Mesenchymal stem cell (in vitro differentiated cells and primary cell): Measurements from ENCODE around the gene PCGF5.
"Not testable (repeated sequence)": the region's sequence is repeated elsewhere in the genome, so short reads cannot be mapped to it uniquely, and the experiment has no call there.

Experiments used
- DNase-seq: peaks from one replicate; pipeline ENCODE4 v3.0.0-alpha.2; 2013
- H2AFZ ChIP-seq: one replicate; pipeline ENCODE4 v1.6.1; 2013; ENCODE audit warnings: low read depth, mild to moderate bottlenecking, control low read depth, inconsistent platforms, low read length, moderate library complexity
- H2AK5ac ChIP-seq: 2 replicates; pipeline ENCODE4 v1.6.1; 2013; ENCODE audit warnings: low read length, moderate library complexity, mild to moderate bottlenecking, inconsistent platforms; ENCODE audit not compliant: severe bottlenecking
- H2BK120ac ChIP-seq: one replicate; pipeline ENCODE4 v1.6.1; 2013; ENCODE audit warnings: low read depth, mild to moderate bottlenecking, inconsistent platforms, low read length, moderate library complexity
- H2BK12ac ChIP-seq, 2 experiments: one replicate each; pipeline ENCODE4 v1.6.1; 2013; ENCODE audit warnings: inconsistent platforms in 2 of 2, low read length in 2 of 2, mild to moderate bottlenecking in 2 of 2, moderate library complexity in 2 of 2, control low read depth in 1 of 2
- H2BK15ac ChIP-seq: one replicate; pipeline ENCODE4 v1.6.1; 2013; ENCODE audit warnings: mild to moderate bottlenecking, low read depth, inconsistent platforms; ENCODE audit not compliant: poor library complexity, severe bottlenecking
- H2BK5ac ChIP-seq: 2 replicates; pipeline ENCODE4 v1.6.1; 2013; ENCODE audit warnings: low read depth, mild to moderate bottlenecking, low read length, control low read depth, inconsistent platforms; ENCODE audit not compliant: poor library complexity, severe bottlenecking
- H3K14ac ChIP-seq, 2 experiments: one replicate each; pipeline ENCODE4 v1.6.1; 2013; ENCODE audit warnings: inconsistent platforms in 2 of 2, low read length in 2 of 2, control low read depth in 1 of 2, mild to moderate bottlenecking in 1 of 2, moderate library complexity in 1 of 2
- H3K18ac ChIP-seq, 2 experiments: one replicate each; pipeline ENCODE4 v1.6.1; 2013; ENCODE audit warnings: inconsistent platforms in 2 of 2, low read length in 2 of 2, control low read depth in 1 of 2, low read depth in 1 of 2, mild to moderate bottlenecking in 1 of 2
- H3K23ac ChIP-seq, 2 experiments: one replicate each; pipeline ENCODE4 v1.6.1; 2013; ENCODE audit warnings: inconsistent platforms in 2 of 2, low read length in 2 of 2, mild to moderate bottlenecking in 2 of 2, moderate library complexity in 2 of 2, control low read depth in 1 of 2
- H3K27ac ChIP-seq: 2 replicates; pipeline ENCODE4 v1.5.1; 2013; ENCODE audit warnings: mild to moderate bottlenecking, moderate library complexity, low read length, control low read depth, inconsistent platforms; ENCODE audit not compliant: poor library complexity, severe bottlenecking
- H3K27me3 ChIP-seq, 2 experiments: 2 replicates each; pipeline versions ENCODE4 v1.6.1 to v1.7.0; 2013; ENCODE audit warnings: low read length in 2 of 2, mild to moderate bottlenecking in 2 of 2, moderate library complexity in 2 of 2, control low read depth in 1 of 2, inconsistent platforms in 1 of 2; ENCODE audit not compliant: control insufficient read depth in 1 of 2, insufficient read depth in 1 of 2
- H3K36me3 ChIP-seq, 2 experiments: 2 replicates each; pipeline versions ENCODE4 v1.6.1 to v1.7.0; 2013; ENCODE audit warnings: low read length in 2 of 2, control low read depth in 1 of 2, inconsistent platforms in 1 of 2, low read depth in 1 of 2, mild to moderate bottlenecking in 1 of 2; ENCODE audit not compliant: insufficient read depth in 2 of 2, control insufficient read depth in 1 of 2
- H3K4ac ChIP-seq, 2 experiments: one replicate each; pipeline ENCODE4 v1.6.1; 2013; ENCODE audit warnings: inconsistent platforms in 2 of 2, low read length in 2 of 2, mild to moderate bottlenecking in 2 of 2, moderate library complexity in 2 of 2, control low read depth in 1 of 2, low read depth in 1 of 2
- H3K4me1 ChIP-seq: 2 replicates; pipeline ENCODE4 v1.6.1; 2013; ENCODE audit warnings: low read depth, low read length, control low read depth; ENCODE audit not compliant: control insufficient read depth, insufficient read depth
- H3K4me2 ChIP-seq: 2 replicates; pipeline ENCODE4 v1.6.1; 2013; ENCODE audit warnings: low read length, mild to moderate bottlenecking, inconsistent platforms; ENCODE audit not compliant: poor library complexity, severe bottlenecking
- H3K4me3 ChIP-seq, 2 experiments: 2 replicates each; pipeline versions ENCODE4 v1.5.1 to v1.7.0; 2013; ENCODE audit warnings: low read length in 2 of 2, mild to moderate bottlenecking in 2 of 2, control low read depth in 1 of 2, low read depth in 1 of 2; ENCODE audit not compliant: insufficient read depth in 1 of 2
- H3K79me1 ChIP-seq: replicated peaks from 2 replicates; pipeline ENCODE4 v1.6.1; 2013; ENCODE audit warnings: mild to moderate bottlenecking, control low read depth, low read length, inconsistent platforms; ENCODE audit not compliant: poor library complexity, severe bottlenecking
- H3K9ac ChIP-seq: 2 replicates; pipeline ENCODE4 v1.7.0; 2013; ENCODE audit warnings: mild to moderate bottlenecking, low read length, moderate library complexity
- H3K9me3 ChIP-seq: 2 replicates; pipeline ENCODE4 v1.7.0; 2013; ENCODE audit warnings: mild to moderate bottlenecking, low read length; ENCODE audit not compliant: control insufficient read depth
- H4K8ac ChIP-seq: one replicate; pipeline ENCODE4 v1.6.1; 2013; ENCODE audit warnings: inconsistent platforms, mild to moderate bottlenecking, low read length, moderate library complexity
- H4K91ac ChIP-seq: one replicate; pipeline ENCODE4 v1.6.1; 2013; ENCODE audit warnings: mild to moderate bottlenecking, low read length, inconsistent platforms
- WGBS: methylation state at CpG from one replicate; pipeline ENCODE4 v1.1.7; 2013; ENCODE audit warnings: mixed read lengths; 5-methylcytosine and 5-hydroxymethylcytosine counted together

The PCGF5 gene

DNA sequence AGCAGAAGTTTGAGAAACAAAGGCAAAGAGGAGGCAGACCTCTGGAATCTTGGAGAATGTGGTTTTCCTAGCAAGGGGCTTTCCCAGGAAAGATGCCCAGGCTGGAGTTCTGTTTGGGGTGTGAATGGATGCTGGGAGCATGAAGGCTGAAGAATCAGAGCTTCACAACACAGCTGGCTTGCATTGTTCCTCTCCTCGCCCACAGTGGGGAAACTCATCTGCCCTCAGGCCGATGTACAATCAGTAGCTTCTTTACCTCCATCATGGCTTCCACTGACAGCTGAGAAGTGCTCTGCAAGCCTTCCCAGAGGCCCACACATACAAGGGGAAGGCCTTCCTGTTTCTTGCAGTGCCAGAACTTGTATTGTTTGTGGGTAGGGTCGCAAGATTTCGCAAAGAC lies 98.9 kb downstream of the PCGF5 start:
- no peaks in the 10 kb centered on the region for H3K27me3 ChIP-seq
- no peak overlapping the region for H3K18ac ChIP-seq
- no peak overlapping the region for H2BK120ac ChIP-seq
- H3K4me3 ChIP-seq = no peak overlapping the region
- H3K23ac ChIP-seq = no peak overlapping the region
- no peak overlapping the region for H4K91ac ChIP-seq
- H3K4ac ChIP-seq = no peak overlapping the region
- H2AFZ ChIP-seq = no peak overlapping the region
- H2BK5ac ChIP-seq = no peak overlapping the region
- no peak overlapping the region for H3K14ac ChIP-seq
- H3K79me1 ChIP-seq = no peaks in the 10 kb centered on the region
- no peaks in the 10 kb centered on the region for H3K4me1 ChIP-seq
- no peak overlapping the region for H2AK5ac ChIP-seq
- H2BK15ac ChIP-seq = no peak overlapping the region
- H3K27ac ChIP-seq = no peak overlapping the region
- H3K36me3 ChIP-seq = no peaks in the 10 kb centered on the region
- H2BK12ac ChIP-seq = no peak overlapping the region
- H3K9me3 ChIP-seq = no peaks in the 10 kb centered on the region
- H3K9ac ChIP-seq = no peak overlapping the region
- 100% methylated on average over 2 of the region's 4 CpGs for WGBS
- no peak for DNase-seq
- no peak overlapping the region for H3K4me2 ChIP-seq
- H4K8ac ChIP-seq = peak overlapping the region; percentile 19

GRCh38 chr10:91323293-91323905 lies 102.9 kb downstream of the PCGF5 start:
- not testable (repeated sequence) for H4K91ac ChIP-seq, H3K18ac ChIP-seq, H3K4me3 ChIP-seq, H2BK120ac ChIP-seq, H3K9ac ChIP-seq, H2AFZ ChIP-seq, H2BK12ac ChIP-seq, DNase-seq, H3K4ac ChIP-seq, H3K27ac ChIP-seq, H2BK15ac ChIP-seq, H4K8ac ChIP-seq, H3K4me1 ChIP-seq, H3K4me2 ChIP-seq, H2BK5ac ChIP-seq, H3K79me1 ChIP-seq, H3K14ac ChIP-seq, H3K27me3 ChIP-seq, H3K36me3 ChIP-seq, H3K23ac ChIP-seq, H3K9me3 ChIP-seq, H2AK5ac ChIP-seq
- WGBS = 95% methylated on average over 41 of the region's 44 CpGs

- Histone ChIP-seq H3K14ac (no peak overlapping the region), H3K4me2 (no peak overlapping the region), H3K4ac (no peak overlapping the region), H2BK120ac (no peak overlapping the region), H2BK5ac (no peak overlapping the region), H3K79me1 (no peaks in the 10 kb centered on the region), H3K23ac (no peak overlapping the region), H3K4me1 (no peaks in the 10 kb centered on the region), H3K9me3 (peaks cover 11% of the 10 kb centered on the region), H3K36me3 (no peaks in the 10 kb centered on the region), H3K4me3 (no peak overlapping the region), H3K27me3 (no peaks in the 10 kb centered on the region), H2BK15ac (no peak overlapping the region), H2AFZ (no peak overlapping the region), H4K8ac (no peak overlapping the region), H4K91ac (no peak overlapping the region), H2BK12ac (no peak overlapping the region), H2AK5ac (no peak overlapping the region), H3K18ac (no peak overlapping the region), H3K9ac (no peak overlapping the region), H3K27ac (no peak overlapping the region)
- 90% methylated on average over 1 of the region's 4 CpGs for WGBS
- no peak for DNase-seq
Observed at GRCh38 chr10:91328320-91328984, 108.0 kb downstream of the PCGF5 start.
